Stimulated activated CD4-positive, alpha-beta T cell treated with anti-CD3 and anti-CD28 coated beads, Interleukin-15, amount 100 ng/mL, for 48 hours (primary cell): Measurements from ENCODE around the gene OR2V1.
"Not testable (repeated sequence)": the region's sequence is repeated elsewhere in the genome, so short reads cannot be mapped to it uniquely, and the experiment has no call there.

Source experiments
- DNase-seq, 2 donors: peaks; one replicate each; pipeline ENCODE4 v3.0.0-alpha.2; 2020; ENCODE audit warnings: low read depth in 2 of 2

OR2V1 gene

DNA sequence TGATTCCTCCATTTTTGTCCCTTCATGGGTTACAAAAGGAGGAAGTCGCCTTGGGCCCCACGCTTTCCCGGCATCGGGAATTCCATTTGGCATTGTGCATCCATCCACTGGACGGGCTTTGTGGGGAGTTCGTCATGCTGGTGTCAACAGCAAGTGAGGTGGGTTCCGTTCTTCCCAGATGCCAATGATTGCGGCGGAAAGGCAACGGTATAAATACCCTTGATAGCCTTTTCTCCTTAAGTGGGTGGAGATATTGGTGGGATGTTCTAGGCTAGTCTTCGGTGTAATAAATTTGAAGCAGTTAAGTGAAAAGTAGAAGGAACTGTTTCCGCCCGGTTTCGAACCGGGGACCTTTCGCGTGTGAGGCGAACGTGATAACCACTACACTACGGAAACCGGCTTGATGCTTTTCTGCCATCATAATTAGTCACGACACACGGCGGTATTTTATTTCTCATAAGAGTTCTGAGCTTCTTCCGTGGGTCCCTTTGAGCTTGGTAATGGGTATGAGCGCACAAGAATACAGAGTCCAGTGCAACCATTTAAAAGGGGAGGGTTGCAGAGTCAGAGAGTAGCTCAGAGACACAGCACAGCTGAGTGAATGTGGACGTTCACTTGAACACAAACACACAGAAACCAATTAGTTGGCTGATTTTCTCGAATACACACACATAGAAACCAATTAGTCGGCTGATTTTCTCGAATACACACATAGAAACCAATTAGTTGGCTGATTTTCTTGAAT lies 28.9 kb downstream of the OR2V1 start:
- DNase-seq = not testable (repeated sequence)

DNA sequence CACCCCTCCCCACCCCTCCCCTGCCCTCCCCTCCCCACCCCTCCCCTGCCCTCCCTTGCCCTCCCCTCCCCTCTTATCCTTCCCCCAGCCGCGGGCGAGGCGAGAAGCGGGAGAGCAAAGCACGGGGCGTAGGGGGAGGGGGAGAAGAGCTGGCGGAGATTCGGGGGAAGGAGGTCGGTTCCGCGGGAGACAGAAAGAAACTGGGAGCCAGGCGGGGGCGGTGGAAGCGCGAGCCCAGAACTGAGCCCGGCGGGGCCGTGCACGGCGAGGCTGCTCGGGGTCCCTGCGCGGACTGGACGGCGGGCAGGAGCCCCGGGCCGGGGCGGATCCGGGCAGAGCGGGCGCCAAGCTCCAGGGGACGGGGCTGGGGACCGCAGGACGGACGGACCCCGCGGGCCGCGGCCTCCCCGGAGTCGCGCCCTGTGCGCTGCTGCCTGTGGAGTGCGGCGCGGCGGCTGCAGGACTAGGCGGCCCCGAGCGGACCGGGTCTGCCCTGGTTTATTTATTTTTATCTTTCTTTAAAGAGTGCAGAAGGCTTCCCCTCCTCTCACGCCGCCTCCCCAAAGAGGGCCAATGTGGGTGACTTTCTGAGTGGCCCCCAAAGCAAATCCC lies 29.8 kb downstream of the OR2V1 start:
- not testable (repeated sequence) for DNase-seq

DNA sequence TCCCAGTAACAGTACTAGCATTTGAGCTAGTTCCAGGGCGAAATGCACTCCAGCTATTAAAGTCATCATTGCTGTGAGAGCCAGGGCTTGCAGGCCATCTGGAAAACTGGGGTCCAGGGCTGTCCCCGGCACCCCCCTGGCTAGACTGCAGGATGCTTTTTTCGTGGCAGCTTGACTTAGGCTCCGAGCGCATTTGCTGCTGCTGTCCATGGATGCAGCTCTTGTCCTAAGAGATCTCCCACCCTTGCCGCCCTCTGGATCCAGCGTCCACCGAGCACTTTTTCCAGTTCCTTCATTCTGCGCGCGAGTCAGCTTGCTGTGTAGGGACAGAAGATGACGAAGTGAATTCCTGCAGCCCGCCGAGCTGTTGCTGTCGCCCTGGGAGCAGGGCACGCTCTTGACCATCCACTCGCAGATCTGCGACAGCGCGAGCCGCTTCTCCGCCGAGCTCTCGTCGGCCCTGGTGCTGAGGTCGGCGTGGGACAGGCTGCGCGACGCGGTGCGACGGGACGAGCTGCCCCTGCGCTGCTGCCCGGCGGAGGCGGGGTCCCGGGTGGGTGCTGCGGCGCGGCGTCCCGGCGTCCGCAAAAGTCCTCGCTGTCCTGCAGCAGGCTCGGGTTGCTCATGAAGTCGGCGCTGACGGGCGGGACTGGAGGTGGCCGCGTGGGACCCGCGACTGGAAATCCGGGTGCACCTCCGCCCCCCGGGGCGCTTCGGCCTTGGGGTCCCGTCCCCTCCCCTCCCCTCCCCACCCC lies 30.7 kb downstream of the OR2V1 start:
- no peak for DNase-seq

DNA sequence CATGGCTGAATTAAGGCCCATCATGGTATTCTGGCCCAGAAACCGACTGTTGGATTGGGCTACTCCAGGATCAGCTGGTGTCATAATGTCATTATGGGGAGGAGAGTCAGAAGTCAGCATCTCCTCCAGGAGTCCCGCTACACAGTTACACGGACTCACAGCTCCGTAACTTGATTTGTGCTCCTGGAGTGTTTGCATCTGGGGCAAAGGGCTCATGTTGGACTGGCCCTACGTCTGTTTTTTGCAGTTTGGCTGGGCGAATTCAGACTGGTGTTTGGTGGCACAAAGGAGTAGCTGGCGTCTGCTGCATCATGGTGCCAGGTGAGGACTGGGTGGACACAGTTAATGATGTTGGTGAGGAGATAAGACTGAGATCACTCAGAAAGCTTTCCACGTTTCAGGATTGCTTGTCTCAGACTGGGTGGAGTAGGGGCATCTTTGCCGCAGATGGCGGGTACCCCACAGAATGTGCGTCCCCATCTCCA lies 31.3 kb downstream of the OR2V1 start:
- DNase-seq = no peak

DNA sequence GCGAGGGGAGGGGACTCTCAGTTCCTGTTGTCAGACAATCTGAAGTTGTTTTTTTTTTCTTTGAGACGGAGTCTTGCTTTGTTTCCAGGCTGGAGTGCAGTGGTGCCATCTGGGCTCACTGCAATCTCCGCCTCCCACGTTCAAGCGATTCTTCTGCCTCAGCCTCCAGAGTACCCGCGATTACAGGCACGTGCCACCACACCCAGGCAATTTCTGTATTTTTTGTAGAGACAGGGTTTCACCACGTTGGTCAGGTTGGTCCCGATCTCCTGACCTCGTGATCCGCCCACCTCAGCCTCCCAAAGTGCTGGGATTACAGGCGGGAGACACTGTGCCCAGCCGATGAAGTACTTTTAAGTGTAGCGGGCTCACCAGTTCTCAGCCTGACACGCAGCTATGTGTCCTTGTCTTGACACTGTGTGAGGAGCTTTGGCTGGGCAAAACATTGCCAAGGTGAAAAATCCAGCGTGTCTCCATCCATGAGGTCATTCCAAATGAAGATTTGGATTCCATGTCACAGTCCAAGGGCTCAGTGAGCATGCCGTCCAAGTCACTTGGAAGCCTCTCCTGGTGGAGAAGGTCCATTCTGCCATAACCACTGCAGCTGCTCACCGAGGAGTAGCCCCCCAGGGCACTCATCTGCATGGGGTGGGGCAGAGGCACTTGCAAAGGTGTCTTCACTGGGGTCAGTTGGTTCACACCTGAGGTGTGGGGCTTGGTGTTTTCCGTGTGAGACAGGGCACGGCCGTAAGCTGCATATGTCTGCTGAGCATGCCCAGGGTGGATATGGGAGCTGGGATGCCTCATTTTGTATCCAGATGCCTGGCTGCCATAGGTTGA lies 32.0 kb downstream of the OR2V1 start:
- no peak for DNase-seq

DNA sequence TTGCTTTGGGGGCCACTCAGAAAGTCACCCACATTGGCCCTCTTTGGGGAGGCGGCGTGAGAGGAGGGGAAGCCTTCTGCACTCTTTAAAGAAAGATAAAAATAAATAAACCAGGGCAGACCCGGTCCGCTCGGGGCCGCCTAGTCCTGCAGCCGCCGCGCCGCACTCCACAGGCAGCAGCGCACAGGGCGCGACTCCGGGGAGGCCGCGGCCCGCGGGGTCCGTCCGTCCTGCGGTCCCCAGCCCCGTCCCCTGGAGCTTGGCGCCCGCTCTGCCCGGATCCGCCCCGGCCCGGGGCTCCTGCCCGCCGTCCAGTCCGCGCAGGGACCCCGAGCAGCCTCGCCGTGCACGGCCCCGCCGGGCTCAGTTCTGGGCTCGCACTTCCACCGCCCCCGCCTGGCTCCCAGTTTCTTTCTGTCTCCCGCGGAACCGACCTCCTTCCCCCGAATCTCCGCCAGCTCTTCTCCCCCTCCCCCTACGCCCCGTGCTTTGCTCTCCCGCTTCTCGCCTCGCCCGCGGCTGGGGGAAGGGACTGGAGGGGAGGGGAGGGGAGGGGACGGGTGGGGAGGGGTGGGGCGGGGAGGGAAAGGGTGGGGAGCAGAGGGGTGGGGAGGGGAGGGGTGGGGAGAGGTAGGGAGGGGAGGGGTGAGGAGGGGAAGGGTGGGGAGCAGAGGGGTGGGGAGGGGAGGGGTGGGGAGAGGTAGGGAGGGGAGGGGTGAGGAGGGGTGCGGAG lies 33.0 kb downstream of the OR2V1 start:
- DNase-seq = not testable (repeated sequence)

DNA sequence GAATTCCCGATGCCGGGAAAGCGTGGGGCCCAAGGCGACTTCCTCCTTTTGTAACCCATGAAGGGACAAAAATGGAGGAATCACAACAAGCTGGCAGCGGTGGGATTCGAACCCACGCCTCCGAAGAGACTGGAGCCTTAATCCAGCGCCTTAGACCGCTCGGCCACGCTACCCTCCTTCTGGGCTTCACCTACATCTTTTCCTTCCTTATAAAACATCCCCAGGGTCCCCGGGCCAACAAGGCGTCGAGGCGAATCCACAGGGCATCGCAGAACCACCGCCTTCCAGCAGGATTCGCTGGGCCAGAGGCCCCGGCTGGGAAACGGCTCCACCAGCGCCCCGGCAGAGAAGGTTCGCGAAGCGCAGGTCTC lies 33.6 kb downstream of the OR2V1 start:
- not testable (repeated sequence) for DNase-seq

DNA sequence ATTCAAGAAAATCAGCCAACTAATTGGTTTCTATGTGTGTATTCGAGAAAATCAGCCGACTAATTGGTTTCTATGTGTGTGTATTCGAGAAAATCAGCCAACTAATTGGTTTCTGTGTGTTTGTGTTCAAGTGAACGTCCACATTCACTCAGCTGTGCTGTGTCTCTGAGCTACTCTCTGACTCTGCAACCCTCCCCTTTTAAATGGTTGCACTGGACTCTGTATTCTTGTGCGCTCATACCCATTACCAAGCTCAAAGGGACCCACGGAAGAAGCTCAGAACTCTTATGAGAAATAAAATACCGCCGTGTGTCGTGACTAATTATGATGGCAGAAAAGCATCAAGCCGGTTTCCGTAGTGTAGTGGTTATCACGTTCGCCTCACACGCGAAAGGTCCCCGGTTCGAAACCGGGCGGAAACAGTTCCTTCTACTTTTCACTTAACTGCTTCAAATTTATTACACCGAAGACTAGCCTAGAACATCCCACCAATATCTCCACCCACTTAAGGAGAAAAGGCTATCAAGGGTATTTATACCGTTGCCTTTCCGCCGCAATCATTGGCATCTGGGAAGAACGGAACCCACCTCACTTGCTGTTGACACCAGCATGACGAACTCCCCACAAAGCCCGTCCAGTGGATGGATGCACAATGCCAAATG lies 34.1 kb downstream of the OR2V1 start:
- not testable (repeated sequence) for DNase-seq

DNA sequence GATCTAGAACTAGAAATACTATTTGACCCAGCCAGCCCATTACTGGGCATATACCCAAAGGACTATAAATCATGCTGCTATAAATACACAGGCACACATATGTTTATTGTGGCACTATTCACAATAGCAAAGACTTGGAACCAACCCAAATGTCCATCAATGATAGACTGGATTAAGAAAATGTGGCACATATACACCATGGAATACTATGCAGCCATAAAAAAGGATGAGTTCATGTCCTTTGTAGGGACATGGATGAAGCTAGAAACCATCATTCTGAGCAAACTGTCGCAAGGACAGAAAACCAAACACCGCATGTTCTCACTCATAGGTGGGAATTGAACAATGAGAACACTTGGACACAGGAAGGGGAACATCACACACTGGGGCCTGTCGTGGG lies 35.8 kb downstream of the OR2V1 start:
- DNase-seq = not testable (repeated sequence)

DNA sequence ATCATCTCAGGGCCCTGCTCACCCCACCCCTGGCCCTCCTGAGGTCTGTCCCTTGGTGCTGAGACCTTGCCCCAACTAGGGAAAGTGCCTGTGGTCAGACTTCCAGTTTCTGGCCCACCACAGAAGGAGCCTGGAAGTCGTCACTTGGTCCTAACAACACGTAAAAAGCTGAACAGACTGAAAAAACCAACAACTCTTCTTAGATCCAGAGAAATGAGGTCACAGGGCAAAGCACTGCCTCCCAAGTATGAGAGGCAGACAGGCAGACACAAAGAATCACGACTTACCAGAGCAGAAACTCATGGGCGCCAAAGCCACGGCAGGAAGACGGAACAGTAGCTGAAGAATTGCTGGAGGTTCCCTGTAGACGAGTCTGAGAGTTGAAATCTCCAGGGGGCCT lies 38.5 kb downstream of the OR2V1 start:
- DNase-seq = no peak

DNA sequence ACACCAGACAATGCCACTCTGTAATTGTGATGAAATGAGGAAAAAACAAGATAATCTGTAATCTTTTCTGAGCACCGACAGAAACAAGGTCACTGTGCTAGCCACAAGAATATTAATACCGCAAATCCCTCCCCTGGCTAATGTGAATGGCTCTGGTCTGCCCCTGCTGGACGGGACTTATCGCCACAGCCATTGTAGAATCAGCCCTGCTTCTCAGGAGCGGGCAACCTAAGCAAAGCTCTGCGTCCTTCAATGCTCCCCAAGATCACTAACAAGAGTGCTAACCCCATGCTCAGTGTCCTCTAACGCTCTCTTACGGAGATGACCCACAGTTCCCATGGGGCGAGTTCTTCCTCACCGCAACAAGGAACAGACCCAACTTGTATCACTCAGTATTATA lies 42.7 kb downstream of the OR2V1 start:
- no peak for DNase-seq

DNA sequence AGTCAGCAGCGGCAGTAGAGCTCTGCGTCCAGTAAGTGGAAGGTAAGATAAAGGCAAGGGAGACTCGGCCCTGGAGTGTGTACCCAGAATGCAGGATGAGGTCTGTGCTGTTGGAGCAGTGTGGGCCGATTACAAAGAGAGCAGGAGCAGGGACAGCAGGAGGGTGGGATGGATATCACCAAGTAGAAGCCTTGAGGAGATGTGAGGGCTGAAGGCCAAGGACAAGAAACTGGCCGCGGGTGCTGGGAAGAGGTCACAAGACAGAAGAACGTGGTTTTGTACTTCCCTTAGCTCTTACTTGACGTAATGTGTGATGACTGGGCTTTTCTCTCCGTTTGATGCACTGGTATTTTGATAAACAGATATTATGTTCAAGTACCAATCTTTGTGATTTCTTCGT lies 43.7 kb downstream of the OR2V1 start:
- no peak for DNase-seq

DNA sequence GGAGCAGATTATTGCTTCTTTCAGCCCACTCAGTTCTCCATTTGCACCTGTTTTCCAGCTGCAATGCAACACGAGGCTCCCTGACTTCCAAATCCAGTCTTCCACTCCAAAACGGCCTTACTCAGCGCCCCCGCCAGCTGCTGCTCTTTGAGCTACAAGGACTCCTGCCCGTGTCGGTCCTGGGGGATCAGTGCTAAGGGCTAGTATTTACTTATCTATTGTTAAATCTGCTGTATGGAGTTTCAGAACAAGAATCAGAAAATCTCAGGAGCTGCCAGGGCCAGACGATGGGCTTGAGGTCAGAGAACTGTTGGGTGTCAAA lies 44.1 kb downstream of the OR2V1 start:
- no peak for DNase-seq

DNA sequence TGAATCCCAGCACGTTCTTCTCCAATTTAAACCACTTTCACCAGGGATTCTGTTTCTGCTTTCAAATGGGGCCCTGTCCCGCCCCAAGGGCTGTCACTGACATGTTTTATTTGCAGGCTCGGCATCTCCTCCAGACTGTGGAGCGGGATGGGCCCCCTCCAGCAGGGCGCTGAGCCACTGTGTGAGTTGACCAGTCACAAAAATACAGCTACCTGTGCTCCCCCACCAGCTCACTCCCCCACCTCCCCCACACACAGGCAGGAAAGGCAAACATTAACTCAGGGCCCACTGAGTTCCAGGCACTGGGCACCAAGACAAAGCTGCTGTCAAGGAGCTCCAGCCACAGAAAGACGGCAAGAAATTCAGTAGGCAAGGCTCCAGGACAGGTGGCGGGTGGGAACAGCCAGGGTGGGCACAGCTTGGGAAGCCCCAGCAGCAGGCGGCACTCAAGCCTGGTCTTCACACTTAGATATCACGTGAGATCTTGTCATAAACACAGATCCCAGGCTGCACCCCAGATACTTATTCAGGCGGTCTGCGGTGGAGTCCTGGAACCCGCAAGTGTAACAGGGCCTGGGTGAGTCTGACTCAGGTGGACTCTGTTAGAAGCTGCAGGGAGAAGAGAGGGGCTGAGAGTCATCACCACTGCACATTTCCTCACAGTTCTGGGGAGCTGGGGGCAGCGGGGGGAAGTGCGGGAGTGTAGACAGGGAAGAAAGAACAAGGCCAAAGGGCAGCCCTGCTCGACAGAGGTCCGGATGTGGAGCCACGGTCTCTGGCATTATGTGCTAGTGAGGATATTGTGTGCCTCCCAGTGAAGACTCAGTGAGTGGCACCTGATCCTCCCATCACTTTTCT lies 44.7 kb downstream of the OR2V1 start:
- no peak for DNase-seq

DNA sequence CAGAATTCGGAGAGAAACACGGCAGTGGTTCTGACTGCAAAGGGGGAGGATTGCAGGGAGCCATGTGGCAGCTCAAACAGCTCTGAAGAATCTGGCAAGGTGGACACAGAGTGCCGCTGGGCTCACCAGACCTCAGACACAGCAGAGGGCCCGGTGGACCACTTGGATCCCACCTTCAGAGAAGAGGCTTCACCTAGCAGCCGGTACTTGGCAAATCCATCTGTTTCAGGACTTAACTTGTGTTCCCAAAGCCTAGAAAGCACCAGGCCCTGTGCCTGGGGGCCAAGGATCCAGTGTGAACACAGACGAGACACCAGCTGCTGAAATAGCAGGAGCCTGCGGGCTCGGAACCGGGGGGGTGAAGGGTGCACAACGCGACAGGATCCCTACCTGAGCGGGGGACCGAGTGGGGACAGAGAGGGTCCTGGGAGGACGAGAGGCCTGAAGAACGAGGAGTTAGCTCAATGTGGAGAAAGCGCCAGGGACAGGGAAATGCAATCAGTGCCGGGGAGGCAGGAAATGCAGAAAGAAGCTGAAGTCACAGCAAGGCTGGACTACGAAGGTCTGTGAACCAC lies 46.3 kb downstream of the OR2V1 start:
- DNase-seq = no peak

DNA sequence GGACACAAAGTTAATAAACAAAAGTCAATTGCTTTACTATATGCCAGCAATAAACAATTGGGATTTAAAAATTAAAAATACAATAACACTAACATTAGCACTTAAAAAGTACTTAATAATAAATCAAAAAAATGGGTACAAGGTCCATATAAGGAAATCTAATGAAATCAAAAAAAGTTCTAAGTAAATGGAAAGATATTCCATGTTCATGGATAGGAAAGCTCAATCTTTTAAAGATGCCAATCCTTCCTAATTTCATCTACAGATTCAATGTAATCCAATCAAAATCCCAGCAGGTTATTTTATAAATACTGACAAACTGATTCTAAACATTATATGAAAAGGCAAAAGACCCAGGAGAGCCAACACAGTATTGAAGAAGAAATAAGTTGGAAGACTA lies 49.0 kb downstream of the OR2V1 start:
- no peak for DNase-seq

DNA sequence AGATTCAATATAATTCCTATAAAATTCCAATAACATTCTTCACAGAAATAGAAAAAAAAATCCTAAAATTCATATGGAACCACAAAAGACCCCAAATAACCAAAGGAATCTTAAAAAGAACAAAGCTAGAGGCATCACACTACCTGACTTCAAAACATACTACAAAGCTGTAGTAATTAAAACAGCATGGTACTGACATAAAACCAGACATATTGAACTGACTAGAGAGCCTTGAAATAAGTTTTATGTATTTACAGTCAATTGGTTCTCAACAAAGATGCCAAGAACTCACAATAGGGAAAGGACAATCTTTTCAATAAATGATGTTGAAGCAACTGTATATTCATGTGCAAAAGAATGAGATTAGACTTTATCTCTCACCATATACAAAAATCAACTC lies 54.0 kb downstream of the OR2V1 start:
- no peak for DNase-seq
